ENCODE measurements around the gene ZFP92.

GRCh38 chrX:153458476-153458875, 47.2 kb downstream of the ZFP92 start:
- TF ChIP-seq EZH2 (IDR thresholded peaks at IDR 0.05; ENCODE audit: borderline replicate concordance, low read depth, low read length, severe bottlenecking) (no peak), CTCF (IDR thresholded peaks at IDR 0.05; ENCODE audit: borderline replicate concordance, extremely low read depth, low read length, poor library complexity, severe bottlenecking) (no peak)
